SH-SY5Y (cell line): ENCODE measurements around the gene FOXC2.

ENCODE experiments used
- GATA2 ChIP-seq: IDR thresholded peaks from 2 replicates; pipeline ENCODE4 v1.6.1; 2011; ENCODE audit warnings: mild to moderate bottlenecking, low read depth, low read length
- GATA3 ChIP-seq: IDR thresholded peaks from 2 replicates; pipeline ENCODE4 v1.6.1; 2011; ENCODE audit warnings: low read depth, mild to moderate bottlenecking, low read length, moderate library complexity

FOXC2 gene

GRCh38 chr16:86593913-86594620 is 27.4 kb downstream of the FOXC2 start:
- TF ChIP-seq GATA3 (no peak), GATA2 (no peak)

GRCh38 chr16:86594721-86595120 is 28.1 kb downstream of the FOXC2 start:
- no peak for TF ChIP-seq GATA3
- TF ChIP-seq GATA2 = no peak

- TF ChIP-seq GATA3 = no peak
- no peak for TF ChIP-seq GATA2
Measured at GRCh38 chr16:86595983-86596605, 29.5 kb downstream of the FOXC2 start.

GRCh38 chr16:86597126-86597879 is 30.7 kb downstream of the FOXC2 start:
- TF ChIP-seq GATA2 (no peak), GATA3 (no peak)

GRCh38 chr16:86597880-86598606 is 31.4 kb downstream of the FOXC2 start:
- TF ChIP-seq GATA2 (no peak), GATA3 (no peak)

GRCh38 chr16:86598607-86599565 is 32.3 kb downstream of the FOXC2 start:
- no peak for TF ChIP-seq GATA2
- no peak for TF ChIP-seq GATA3

- no peak for TF ChIP-seq GATA3
- TF ChIP-seq GATA2 = no peak
Measured at GRCh38 chr16:86601356-86601755, 34.7 kb downstream of the FOXC2 start.

- no peak for TF ChIP-seq GATA2
Measured at GRCh38 chr16:86602521-86602920, 35.9 kb downstream of the FOXC2 start.

- no peak for TF ChIP-seq GATA2
- TF ChIP-seq GATA3 = no peak
Measured at GRCh38 chr16:86604436-86605193, 38.0 kb downstream of the FOXC2 start.

- TF ChIP-seq GATA3 (no peak), GATA2 (no peak)
Measured at GRCh38 chr16:86605950-86606349, 39.3 kb downstream of the FOXC2 start.

GRCh38 chr16:86608301-86608747 is 41.7 kb downstream of the FOXC2 start:
- TF ChIP-seq GATA2 (no peak), GATA3 (no peak)

- no peak for TF ChIP-seq GATA2
- TF ChIP-seq GATA3 = no peak
Measured at GRCh38 chr16:86609115-86609514, 42.5 kb downstream of the FOXC2 start.

- no peak for TF ChIP-seq GATA3
- TF ChIP-seq GATA2 = no peak
Measured at GRCh38 chr16:86609661-86610060, 43.0 kb downstream of the FOXC2 start.
